ENCODE results near the gene BICD2. TPM values are rescaled to one million over a fixed set of nuclear protein-coding genes. Genes with fewer than 3 reads are reported as not detected.

Gene BICD2
- polyA plus RNA-seq, 3 donors, result 13.8 to 29.4 (median 25.6) TPM

DNA sequence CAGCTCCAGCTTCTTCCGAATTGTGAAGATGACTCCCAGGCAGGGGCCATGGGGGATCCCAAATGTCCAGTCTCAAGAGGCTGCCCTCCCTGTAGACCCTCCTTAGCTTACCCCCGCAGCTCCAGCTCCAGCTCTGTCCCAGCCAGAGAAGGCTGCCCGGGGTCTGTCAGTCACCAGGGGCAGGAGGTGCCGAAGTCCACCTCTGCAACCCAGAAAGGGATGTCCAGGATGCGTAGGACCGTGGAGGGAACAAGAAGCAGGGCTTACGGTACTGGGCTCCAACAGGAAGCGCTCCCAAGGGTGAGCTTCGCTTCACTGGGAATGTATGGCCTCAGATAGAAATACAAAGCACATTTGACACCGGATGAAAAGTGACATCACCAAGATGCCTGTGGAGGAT, 100.7 kb downstream of the BICD2 start:
- Histone ChIP-seq H3K9ac (ENCODE audit: insufficient read depth, low read length, poor library complexity, severe bottlenecking) (no peak overlapping the region), H2AFZ (ENCODE audit: insufficient read depth, low read depth, low read length, poor library complexity, severe bottlenecking) (no peak overlapping the region), H3K27me3 (ENCODE audit: control insufficient read depth in 2 of 2, insufficient read depth in 2 of 2, low read length in 2 of 2) (no peaks in the 10 kb centered on the region), H3K4me3 (replicated peaks in 1 of 3; ENCODE audit: low read depth in 2 of 3, low read length in 3 of 3) (no peak overlapping the region), H3K36me3 (replicated peaks in 1 of 2; ENCODE audit: control insufficient read depth in 1 of 2, insufficient read depth in 2 of 2, low read length in 2 of 2) (peaks cover 8 to 49% of the 10 kb centered on the region in 2 donors), H3K9me3 (replicated peaks in 1 of 2; ENCODE audit: control insufficient read depth in 1 of 2, insufficient read depth in 1 of 2, low read length in 2 of 2) (no peaks in the 10 kb centered on the region), H3K27ac (ENCODE audit: low read depth in 1 of 2, low read length in 2 of 2) (no peak overlapping the region), H3K4me2 (replicated peaks; ENCODE audit: extremely low read depth, low read length, poor library complexity, severe bottlenecking) (no peak overlapping the region), H3K79me2 (ENCODE audit: insufficient read depth, low read length) (peaks cover 94% of the 10 kb centered on the region), H4K20me1 (ENCODE audit: insufficient read depth, low read length) (peaks cover 51% of the 10 kb centered on the region), H3K4me1 (ENCODE audit: control insufficient read depth in 1 of 2, insufficient read depth in 2 of 2, low read length in 2 of 2) (peaks cover 5 to 6% of the 10 kb centered on the region in 2 donors)
- intact Hi-C loops (cut with micrococcal nuclease), result no loop called here
- H3K4me3 Mint-ChIP-seq, result no peak overlapping the region
- no peak overlapping the region for H3K27ac Mint-ChIP-seq
- peaks cover 21% of the 10 kb centered on the region for H3K4me1 Mint-ChIP-seq
- peaks cover 0 to 2% (median 0%) of the 10 kb centered on the region in 7 donors for H3K9me3 Mint-ChIP-seq
- TF ChIP-seq, protein P1, sequence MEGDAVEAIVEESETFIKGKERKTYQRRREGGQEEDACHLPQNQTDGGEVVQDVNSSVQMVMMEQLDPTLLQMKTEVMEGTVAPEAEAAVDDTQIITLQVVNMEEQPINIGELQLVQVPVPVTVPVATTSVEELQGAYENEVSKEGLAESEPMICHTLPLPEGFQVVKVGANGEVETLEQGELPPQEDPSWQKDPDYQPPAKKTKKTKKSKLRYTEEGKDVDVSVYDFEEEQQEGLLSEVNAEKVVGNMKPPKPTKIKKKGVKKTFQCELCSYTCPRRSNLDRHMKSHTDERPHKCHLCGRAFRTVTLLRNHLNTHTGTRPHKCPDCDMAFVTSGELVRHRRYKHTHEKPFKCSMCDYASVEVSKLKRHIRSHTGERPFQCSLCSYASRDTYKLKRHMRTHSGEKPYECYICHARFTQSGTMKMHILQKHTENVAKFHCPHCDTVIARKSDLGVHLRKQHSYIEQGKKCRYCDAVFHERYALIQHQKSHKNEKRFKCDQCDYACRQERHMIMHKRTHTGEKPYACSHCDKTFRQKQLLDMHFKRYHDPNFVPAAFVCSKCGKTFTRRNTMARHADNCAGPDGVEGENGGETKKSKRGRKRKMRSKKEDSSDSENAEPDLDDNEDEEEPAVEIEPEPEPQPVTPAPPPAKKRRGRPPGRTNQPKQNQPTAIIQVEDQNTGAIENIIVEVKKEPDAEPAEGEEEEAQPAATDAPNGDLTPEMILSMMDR (IDR thresholded peaks at IDR 0.05), result no peak
- 92% methylated on average over 10 of the region's 10 CpGs for WGBS (ENCODE audit: insufficient coverage)
- DNase-seq, result no peak
- peaks cover 30 to 34% of the 10 kb centered on the region in 2 donors for H3K36me3 Mint-ChIP-seq
- H3K27me3 Mint-ChIP-seq (ENCODE audit: low read depth in 3 of 3), result no peaks in the 10 kb centered on the region

DNA sequence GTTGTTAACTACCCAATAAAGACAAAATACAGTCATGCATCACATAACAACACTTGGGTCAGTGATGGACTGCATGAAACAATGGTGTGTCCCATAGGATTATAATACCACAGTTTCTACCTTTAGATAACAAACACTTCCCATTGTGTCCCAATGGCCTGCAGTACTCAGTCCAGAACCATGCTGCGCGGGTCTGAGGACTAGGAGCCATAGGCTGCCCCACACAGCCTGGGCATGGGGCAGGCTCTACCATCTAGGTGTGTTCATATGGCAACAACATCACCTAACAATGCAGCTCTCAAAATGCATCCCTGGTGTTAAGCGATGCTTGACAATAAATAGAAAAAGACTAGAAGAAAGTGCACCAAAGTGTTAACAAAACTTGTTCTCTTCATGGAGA, 101.5 kb downstream of the BICD2 start:
- Histone ChIP-seq H2AFZ (ENCODE audit: insufficient read depth, low read depth, low read length, poor library complexity, severe bottlenecking) (no peak overlapping the region), H3K4me3 (replicated peaks in 1 of 3; ENCODE audit: low read depth in 2 of 3, low read length in 3 of 3) (no peak overlapping the region), H3K27me3 (ENCODE audit: control insufficient read depth in 2 of 2, insufficient read depth in 2 of 2, low read length in 2 of 2) (no peaks in the 10 kb centered on the region), H4K20me1 (ENCODE audit: insufficient read depth, low read length) (peaks cover 56% of the 10 kb centered on the region), H3K9me3 (replicated peaks in 1 of 2; ENCODE audit: control insufficient read depth in 1 of 2, insufficient read depth in 1 of 2, low read length in 2 of 2) (no peaks in the 10 kb centered on the region), H3K27ac (ENCODE audit: low read depth in 1 of 2, low read length in 2 of 2) (no peak overlapping the region), H3K79me2 (ENCODE audit: insufficient read depth, low read length) (peaks cover 86% of the 10 kb centered on the region), H3K36me3 (replicated peaks in 1 of 2; ENCODE audit: control insufficient read depth in 1 of 2, insufficient read depth in 2 of 2, low read length in 2 of 2) (peaks cover 13 to 57% of the 10 kb centered on the region in 2 donors), H3K9ac (ENCODE audit: insufficient read depth, low read length, poor library complexity, severe bottlenecking) (no peak overlapping the region), H3K4me1 (ENCODE audit: control insufficient read depth in 1 of 2, insufficient read depth in 2 of 2, low read length in 2 of 2) (no peaks in the 10 kb centered on the region), H3K4me2 (replicated peaks; ENCODE audit: extremely low read depth, low read length, poor library complexity, severe bottlenecking) (no peak overlapping the region)
- Mint-ChIP-seq H3K4me3 (no peak overlapping the region), H3K27me3 (ENCODE audit: low read depth in 3 of 3) (no peaks in the 10 kb centered on the region), H3K27ac (peak overlapping the region in 1 of 7 donors; percentile 48), H3K9me3 (peaks cover 0 to 2% (median 0%) of the 10 kb centered on the region in 7 donors), H3K36me3 (peaks cover 34 to 39% of the 10 kb centered on the region in 2 donors), H3K4me1 (peaks cover 13% of the 10 kb centered on the region)
- intact Hi-C loops (cut with micrococcal nuclease), result no loop called here
- WGBS (ENCODE audit: insufficient coverage), result 90% methylated on average over 2 of the region's 3 CpGs
- TF ChIP-seq, protein P1 (IDR thresholded peaks at IDR 0.05), result no peak
- no peak for DNase-seq
